HG03097 (cell line): ENCODE data around the gene ATG7.

Source experiments
- ATAC-seq: cut with Tn5 transposase; IDR thresholded peaks from one replicate; pipeline ENCODE4 v1.9.1; 2021; ENCODE audit not compliant: unreplicated experiment, low FRiP score

ATG7 gene

DNA sequence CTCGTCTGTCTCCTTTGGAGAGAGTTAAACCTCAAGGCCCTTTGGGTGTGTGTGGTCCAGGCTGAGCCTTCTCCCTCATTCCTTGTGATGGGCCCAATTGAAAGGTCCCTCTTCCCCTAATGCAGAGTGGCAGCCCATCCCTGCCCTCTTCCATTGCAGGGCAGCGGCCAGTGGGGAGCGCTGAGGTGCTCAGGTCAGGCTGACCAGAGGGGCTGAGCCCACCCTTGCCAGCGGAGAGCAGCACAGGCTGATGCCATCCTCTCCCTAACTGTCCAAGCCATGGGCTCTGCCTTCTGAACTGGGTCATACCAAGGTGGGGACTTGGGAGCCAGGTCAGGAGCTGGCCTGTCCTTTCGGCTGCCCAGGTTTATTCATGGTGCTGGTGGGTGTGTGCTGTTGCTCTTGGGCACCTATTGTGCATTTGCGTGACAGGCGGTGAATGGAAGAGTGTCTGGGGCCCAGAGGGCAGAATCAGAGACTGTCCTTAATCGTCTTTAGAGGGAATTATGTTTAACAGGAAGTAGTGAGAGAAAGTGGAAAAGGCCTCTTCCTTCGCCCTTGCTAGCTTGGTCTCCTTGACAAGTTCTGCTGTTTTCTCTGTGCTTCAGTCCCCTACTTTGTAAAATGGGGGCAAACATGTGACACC is 274.6 kb downstream of the ATG7 start:
- no peak for ATAC-seq

DNA sequence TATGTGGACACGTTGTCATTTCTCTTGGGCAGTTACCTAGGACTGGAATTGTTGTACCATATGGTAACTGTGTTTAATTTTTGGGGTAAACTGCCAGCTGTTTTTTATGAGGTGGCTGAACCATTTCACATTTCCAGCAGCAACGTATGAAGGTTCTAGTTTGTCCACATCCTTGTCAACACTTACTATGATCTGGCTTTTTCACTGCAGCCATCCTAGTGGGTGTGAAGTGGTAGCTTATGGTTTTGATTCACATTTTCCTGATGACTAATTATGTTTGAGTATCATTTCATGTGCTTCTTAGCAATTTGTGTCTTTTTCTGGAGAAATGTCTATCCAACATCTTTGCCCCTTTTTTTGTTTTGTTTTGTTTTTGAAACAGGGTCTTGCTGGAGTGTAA is 275.3 kb downstream of the ATG7 start:
- ATAC-seq, result no peak

DNA sequence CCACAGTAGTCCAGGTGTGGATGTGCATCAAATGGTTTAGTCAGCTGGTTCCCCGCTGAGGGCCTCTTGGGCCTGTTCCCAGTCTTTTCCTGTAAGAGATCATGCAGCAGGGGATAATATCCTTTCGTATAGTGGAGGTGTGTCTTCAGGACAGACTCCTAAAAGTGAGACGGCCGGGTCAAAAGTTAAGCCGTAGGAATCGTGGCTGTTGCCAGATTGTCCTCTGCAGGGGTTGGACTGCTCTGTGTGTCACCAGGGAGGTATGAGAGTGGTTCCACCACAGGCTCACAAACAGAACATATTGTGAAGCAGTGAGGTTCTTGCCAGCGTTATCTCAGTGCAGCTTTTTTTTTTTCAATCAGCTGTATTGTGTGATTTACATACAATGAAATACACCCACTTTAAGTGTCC is 276.5 kb downstream of the ATG7 start:
- no peak for ATAC-seq

DNA sequence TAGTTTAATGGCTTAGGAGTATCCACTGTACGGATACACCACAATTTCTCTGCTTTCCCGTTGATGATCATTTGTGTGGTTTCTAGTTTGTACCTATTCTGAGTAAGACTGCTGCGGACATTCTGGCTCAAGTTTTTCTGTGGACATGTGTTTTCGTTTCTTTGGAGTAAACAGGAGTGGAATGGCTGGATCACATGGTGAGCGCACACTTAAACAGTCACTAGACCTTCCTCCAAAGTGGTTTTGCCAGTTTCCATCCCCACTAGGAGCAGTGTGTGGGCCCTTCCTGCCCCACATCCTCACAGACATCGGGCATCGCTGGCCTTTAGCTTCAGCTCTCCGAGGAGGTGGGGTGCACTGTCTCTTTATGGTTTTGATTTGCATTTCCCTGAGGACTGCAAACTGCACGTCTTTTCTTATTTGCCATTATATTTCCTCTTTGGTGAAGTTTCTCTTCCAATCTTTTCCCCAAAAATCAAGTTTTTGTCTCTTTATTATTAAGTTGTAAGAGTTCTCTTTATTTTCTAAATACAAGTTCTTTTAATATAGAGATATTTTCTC is 277.5 kb downstream of the ATG7 start:
- no peak for ATAC-seq

DNA sequence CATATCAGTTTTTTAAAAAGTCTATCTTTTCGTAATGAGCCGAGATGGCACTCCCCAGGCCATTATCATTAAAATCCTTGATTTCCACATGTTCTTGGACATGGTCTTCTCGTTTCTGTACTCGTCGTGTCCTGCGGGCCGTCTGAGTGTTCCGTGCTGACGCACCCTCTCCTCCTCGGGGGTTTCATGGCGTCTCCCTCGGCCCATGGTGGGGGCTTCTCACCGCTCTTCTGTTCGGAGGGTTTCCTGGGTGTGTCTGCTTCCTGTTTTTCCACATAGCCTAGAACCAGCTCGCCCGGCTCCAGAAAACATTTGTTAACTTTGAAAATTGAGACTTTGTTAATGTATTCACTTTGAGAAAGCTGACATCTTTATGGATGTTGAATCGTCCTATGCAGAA is 278.8 kb downstream of the ATG7 start:
- no peak for ATAC-seq

DNA sequence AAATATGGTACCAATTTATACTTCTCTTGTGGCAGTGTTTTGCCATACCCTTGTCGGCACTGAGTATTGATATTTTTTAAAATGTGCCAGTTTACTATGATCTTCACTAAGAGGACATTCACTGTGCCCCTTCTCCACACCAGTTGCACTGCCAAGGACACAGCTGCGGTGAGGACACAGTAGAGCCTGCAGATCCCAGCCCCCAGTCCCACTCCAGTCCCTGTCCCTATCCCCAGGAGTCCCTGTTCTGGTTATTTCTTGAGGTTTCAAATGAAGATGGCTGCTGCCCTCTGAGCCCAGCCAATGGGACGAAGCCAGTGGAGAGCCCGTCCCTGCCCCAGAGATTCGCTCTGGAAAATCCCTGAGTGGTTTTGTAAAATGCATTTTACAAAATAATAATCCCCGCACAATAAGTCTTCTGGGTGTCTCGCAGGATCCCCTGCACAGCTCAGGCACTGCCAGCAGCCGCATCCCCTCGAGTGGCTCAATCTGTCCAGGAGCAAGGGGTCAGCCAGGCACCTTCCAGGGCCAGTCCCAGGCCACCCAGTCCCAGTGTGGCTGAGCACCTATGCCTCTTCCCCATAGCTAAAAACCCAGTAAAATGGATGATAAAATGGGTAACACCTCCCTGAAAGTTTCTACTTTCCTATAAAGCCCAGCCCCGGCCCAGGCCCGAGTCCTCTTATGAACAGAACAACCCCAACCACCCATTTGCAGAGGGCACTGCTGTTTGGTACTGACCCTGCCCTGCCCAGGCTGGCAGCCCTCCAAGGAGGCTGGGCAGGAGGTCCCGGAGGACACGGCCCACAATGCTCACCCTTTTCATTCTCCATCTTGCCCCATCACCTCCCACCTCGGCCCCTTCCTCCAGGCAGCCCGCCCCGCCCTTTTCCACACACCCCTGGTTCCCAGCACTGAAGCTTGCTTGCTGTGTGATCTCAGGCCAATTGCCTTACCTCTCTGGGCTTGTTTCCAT is 280.4 kb downstream of the ATG7 start:
- ATAC-seq, result no peak

DNA sequence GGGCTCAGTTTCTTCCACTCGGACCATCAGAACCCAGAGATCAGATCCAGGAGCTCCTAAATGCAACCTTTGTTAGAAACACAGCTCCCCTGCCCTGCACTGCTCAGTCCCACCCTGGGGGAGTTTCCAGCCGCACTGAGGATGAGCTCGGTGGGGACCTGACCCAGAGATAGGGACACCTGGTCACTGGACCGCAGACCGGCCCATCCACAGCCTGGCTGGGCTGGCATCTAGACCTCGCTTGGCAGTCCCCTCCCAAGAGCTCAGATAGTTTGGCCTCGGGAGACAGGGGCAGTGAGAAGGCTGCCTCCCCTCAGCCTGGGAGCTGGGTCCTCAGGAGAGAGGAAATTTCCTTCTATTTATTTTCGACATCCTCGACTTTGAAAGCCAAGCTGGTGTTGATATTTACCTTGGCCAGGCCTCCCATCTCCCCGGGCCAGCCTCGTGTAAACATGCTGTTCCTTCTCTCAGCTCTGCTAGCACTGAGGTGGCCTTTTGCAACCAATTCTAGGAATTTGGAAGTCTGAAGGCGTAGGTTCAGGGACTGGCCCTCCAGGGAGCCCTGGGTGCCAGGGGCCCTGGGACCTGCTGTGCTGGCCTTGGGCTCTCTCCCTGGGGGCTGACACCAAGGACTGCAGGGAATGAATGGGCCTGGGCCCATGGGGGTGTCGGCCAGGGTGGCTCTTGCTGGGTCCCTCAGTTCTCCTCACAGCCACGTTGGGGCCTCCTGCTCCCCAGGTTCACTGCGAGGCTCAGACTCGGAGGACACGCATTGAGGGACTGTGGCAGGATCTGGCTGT is 281.4 kb downstream of the ATG7 start:
- no peak for ATAC-seq

DNA sequence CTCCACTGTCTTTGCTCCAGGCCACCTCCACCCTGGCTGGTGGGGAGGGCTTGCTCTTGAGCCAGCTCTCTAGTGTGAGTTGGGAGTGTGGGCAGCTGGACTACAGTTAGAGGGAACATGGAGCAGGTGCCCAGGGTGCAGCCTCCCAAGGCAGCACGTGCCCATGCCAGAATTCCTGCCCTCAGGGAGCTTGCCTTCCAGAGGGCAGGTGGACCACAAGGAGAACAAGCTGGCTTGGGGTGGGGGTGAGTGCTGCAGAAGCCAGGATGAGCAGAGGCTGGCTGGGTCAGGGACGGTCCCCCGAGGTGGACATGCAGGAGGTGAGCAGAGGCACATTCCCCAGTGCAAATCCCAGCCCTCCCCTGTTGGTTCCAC is 282.0 kb downstream of the ATG7 start:
- no peak for ATAC-seq

DNA sequence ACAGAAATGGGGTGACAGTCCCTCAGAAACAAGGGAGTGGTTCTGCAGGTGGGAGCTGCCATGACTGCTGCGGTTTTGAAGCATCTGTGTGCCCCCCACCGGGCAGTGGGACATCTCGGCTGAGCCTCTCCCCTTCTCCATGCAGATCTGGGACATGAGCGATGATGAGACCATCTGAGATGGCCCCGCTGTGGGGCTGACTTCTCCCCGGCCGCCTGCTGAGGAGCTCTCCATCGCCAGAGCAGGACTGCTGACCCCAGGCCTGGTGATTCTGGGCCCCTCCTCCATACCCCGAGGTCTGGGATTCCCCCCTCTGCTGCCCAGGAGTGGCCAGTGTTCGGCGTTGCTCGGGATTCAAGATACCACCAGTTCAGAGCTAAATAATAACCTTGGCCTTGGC is 282.5 kb downstream of the ATG7 start:
- ATAC-seq, result no peak

DNA sequence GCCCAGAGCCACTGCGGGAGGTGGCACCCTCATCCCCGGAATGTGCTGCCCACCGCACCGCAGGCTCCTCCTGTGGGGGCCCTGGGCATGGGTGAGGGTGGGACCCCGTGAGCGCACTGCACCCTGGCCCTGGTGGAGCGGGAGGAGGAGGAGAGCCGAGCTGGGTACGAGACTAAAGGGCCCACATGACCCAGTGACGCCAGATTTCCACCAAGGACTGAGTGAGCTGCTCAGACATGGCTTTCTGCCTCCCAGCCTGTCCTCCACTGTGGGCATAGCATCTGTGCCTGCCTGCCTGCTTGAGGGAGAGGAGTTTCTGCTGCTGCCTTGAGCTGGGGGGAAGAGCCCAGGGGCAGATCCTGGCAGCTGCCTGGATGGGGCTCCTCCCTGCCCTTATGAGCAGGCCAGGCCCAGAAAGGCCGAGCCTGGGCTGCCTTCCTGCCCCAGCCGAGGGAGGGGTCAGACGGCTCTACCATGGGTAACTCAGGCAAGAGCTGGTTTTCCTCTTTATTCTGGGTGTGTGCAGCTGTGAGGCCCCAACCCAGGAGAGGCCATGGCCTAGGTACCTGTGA is 283.1 kb downstream of the ATG7 start:
- ATAC-seq, result no peak

DNA sequence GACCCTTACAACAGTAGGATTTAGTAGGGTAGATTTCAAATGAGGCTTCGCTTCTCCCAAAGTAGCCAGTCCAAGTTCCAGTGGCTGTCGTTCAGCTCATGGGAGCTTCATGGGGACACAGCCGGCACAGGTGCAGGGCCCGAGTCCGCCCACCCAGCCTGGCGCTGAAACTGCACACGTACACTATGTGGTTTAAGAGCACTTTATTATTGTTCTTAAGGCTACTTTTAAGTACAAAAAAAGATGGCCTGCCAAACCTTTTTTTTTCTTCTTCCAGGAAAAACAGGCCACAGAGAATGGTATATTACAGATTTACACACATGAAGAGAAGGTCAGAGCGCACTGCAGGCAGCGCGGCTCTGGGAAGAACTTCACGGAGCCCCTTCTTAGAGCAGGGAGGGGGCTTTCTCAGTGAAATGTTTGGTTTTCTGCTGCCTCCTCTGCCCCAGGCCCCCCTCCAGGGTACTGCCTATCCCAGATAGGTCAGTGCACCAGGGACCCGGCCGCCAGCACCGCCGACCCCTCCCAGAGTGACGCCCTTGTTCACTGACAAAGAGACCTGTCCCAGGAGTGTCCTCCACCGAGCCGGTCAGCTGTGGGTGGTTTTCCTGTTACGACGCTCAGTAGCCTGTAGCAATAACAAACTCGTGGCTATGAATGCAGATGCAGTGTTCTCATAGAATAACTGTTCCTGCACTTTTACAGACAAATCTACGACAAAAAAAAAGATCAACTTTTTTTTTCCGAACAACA is 283.9 kb downstream of the ATG7 start:
- ATAC-seq, result no peak

DNA sequence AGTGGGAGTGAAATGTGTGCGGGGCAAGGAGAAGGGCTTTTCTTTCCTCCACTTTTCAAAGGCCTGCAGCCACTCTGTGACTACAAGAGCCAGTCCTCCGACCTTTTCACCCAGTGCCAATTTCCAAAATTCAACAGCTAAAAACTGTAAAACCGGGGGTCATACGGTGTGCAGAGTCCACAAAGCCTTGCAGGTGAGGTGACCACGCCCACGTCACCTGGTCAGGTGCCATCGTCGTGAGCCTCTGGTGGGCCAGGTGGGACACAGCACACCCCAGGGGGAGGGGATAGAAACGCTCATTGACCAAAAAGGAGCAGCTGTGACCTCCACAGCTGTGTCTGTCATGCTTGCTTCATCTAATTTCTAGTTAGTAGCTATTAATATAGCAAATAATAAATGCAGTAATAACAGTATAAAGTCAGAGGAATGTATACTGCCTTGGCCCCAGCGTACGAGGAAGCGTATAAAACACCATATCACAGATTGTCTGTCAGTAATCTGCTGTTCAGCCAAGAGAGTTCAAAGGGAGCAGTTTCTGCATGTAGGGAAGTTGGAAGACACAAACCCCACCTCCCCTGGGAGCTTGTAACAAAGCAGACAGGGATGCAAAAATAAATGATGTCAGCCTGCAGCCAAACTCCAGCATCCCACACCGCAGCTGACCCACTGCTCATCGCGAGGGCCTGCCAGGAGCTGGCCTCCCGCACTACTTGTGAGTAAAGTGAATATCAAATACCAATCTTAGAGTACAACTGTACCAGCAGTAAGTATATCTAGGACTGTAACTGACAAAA is 284.9 kb downstream of the ATG7 start:
- ATAC-seq, result no peak

DNA sequence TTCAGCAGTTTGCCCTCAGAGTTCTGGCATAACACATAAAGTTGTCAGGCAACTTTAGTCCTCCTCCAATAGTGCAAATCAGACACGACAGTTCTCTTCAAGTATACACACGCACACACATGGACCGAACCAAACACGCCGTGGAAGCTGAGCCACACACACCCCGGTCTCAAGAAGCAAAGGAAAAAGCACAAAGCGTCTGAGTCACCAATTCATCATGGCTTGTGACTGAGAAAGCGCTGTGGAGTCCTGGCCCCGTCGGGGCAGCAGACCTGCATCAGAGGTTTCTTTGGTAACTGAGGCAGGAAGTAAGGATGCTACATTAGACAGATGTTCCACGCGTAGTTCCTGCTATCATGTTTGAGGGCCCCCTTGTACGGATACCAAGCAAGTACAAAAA is 285.8 kb downstream of the ATG7 start:
- ATAC-seq, result no peak

DNA sequence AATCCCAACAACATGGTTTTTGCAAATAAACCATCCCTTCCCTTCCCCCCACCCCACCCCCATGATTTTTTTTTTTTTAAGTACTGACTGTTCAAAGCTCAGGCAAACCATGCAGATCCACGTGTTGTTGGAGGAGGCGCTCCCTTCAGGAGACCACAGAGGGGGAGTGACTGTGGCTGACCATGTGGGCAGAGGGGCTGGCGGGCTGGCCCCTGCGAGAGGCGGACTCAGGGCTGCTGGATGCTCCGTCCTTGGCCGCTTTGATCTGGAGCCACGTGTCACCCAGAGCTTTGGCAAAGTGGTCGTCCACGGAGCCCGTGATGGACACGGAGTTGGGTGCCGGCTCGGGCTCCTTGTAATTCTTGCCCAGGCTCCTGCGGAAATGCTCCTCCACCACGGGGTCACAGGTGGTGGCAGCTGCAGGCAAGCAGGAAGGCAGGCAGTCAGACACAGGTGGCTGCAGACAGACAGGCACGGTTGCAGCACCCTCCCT is 286.3 kb downstream of the ATG7 start:
- no peak for ATAC-seq

DNA sequence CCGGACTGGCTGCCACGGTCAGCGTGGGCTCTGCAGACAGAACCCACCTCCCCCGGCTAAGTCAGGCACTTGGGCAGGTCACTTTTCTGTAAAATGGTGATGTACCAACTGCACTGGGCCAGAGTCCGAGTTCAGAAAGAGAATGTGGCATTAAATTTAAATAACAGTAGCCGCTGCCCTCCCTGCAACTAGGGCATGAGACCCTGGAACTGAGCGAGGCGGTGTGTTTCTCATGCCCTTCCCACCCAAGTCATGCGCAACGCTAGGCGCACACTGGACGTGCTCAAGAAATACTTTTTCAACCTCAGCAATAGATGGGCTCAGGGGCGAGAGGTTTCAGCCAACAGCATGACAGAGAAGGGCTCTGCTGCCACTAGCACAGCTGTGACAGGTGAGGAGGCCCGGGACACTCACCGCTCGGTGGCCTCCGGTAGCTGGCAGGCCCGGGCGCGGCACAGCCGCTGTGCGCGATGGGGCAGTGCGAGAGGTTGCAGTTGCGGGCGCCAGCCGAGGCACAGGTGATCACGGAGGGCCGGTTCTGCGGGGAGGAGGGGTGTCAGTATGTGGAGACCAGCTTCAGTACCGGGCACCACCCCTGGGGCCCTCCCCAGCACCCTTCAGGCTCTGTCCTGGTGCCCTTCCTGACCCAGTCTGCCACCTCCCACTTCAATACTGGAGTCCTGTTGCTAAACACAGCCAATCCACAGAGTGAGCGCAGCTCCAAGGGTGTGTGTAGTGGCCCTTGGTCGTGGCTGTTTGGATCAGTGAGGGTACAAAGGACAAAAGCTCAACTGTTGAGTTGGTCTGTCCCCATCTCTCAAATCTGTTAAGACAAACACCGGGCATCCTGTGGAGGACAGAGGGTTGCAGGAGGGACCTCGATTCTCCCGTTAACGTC is 287.0 kb downstream of the ATG7 start:
- ATAC-seq, result no peak

DNA sequence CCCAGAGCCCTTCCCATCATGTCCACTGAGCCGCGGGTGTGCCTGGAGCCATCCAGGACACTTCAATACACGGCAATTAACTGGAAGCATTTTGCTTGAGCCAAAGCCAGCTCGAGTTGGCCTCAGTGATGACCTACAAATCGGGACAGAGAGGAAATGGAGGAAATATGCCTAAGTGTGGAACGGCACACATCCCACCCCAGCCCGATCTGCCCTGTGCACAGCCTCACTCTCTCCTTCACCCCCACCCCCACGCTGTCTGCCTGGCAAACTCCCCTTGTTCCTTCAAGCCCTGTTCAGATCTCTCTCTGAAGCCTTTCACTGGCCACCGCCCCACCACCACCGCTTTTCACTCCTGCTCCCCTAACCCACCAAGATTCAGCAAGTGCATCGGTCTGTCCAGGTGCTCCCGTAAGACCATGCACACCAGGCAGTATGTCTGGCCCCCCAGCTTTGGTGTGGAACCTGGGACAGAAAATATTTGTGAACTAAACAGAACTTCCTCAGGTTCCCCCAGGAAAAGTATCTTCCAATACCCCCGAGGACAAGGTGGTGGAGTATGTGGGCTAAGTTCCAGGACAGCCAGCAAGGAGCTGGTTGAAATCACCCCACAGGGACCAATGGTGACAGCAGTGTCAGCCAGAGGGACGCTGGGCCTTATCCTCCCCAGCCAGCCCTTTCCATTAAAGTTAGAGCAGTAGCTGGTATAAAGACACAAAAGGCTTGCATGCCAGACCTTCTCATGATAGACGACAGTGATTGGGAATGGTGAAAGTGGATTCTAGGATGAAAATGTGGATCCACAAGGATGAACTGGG is 287.8 kb downstream of the ATG7 start:
- ATAC-seq, result no peak

DNA sequence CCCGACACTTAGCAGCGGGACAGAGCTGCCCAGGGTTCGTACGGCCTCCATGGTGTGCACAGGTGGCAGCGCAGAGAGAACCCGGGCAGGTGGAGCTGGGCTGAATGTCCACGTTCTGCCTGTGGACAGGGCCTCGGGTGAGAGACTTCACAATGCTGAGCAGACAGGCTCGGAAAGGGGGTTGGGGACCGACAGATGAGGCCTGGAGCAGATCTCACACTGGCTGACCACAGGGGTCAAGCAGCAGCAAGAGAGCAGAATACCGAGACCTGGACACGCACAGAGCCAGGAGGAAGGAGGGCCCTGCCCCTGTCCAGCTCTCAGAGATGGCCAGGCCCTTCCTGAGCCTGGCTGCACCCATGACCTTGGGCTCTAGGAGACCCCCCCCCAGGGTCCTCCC is 288.5 kb downstream of the ATG7 start:
- no peak for ATAC-seq
